GM18907 (cell line): ENCODE measurements around the gene TMEM235.
"Not testable (repeated sequence)": the region's sequence is repeated elsewhere in the genome, so short reads cannot be mapped to it uniquely, and the experiment has no call there.

Experiments
- ATAC-seq: cut with Tn5 transposase; IDR thresholded peaks from one replicate; pipeline ENCODE4 v1.9.1; 2021; ENCODE audit warnings: mild to moderate bottlenecking, moderate library complexity; ENCODE audit not compliant: unreplicated experiment

The TMEM235 gene

GRCh38 chr17:78237401-78238012 lies 6.1 kb downstream of the TMEM235 start:
- ATAC-seq: no peak

GRCh38 chr17:78238823-78239488 lies 7.5 kb downstream of the TMEM235 start:
- no peak for ATAC-seq

GRCh38 chr17:78239489-78239931 lies 8.1 kb downstream of the TMEM235 start:
- ATAC-seq: no peak

DNA sequence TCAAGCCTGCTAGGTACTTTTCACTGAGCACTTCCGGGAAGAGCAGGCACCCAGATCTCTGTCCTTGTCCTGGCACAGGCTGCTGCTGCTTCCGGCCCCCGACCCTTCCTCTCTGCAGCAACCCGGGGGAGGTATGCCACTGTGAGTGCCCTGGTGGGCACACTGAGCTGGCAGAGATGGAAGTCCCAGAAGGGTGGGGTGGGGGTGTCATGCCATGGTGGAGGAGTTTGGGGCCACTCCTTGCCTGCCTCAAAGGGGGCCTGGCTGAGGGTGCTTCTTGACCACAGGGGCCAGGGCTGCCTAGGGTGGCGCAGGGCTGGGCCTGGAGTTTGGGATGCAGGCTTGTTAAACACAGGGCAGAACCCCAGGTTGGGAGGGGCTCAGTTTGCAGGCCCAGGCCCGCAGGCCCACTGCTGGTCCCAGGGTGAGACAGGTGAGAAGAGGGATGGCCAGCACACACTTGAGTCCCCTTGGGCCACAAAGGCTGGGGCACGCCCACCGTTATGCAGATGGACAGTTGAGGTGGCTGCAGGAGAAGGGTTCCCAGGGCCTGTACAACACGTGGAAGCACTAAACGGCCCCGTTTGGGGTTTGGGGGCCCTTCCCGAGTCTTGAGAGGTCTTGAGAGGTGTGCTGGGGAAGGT lies 8.7 kb downstream of the TMEM235 start:
- no peak for ATAC-seq

- ATAC-seq: no peak
Measured at GRCh38 chr17:78240839-78241238, 9.4 kb downstream of the TMEM235 start.

DNA sequence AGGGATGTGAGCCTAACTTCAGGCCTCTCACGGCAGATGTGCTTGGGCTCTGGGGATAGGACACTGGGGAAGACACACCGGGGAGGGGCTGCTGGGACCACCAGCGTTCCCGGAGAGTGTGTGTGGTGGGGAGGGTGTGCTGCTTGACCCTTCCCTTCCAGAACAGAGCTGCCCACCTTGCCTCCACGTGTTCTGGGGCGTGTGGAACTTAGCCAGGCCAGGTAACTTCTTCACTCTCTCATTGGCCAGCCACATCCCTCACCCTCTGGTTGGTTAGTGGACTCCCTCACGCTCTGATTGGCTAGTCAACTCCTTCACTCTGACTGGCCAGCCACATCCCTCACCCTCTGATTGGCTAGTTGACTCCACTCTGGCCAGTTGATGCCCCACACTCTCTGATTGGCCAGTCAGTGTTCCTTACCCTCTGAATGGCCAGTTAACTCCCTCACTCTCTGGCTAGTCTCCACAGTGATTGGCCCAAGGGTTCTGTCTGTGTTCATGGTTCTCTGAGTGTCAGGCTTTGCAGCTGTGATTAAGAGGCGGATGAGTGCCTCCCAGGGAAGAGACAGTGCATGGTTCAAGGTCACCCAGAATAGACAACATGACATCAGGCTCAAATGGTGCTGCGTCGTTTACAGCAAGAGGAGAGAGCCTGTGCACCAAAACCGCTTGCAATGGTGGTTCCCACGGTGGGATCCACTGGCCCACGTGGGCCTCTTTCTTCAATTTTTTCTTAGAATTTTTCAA lies 10.0 kb downstream of the TMEM235 start:
- no peak for ATAC-seq

GRCh38 chr17:78242024-78242742 lies 10.8 kb downstream of the TMEM235 start:
- ATAC-seq: no peak

- ATAC-seq: no peak
Measured at GRCh38 chr17:78247304-78247703, 15.9 kb downstream of the TMEM235 start.

DNA sequence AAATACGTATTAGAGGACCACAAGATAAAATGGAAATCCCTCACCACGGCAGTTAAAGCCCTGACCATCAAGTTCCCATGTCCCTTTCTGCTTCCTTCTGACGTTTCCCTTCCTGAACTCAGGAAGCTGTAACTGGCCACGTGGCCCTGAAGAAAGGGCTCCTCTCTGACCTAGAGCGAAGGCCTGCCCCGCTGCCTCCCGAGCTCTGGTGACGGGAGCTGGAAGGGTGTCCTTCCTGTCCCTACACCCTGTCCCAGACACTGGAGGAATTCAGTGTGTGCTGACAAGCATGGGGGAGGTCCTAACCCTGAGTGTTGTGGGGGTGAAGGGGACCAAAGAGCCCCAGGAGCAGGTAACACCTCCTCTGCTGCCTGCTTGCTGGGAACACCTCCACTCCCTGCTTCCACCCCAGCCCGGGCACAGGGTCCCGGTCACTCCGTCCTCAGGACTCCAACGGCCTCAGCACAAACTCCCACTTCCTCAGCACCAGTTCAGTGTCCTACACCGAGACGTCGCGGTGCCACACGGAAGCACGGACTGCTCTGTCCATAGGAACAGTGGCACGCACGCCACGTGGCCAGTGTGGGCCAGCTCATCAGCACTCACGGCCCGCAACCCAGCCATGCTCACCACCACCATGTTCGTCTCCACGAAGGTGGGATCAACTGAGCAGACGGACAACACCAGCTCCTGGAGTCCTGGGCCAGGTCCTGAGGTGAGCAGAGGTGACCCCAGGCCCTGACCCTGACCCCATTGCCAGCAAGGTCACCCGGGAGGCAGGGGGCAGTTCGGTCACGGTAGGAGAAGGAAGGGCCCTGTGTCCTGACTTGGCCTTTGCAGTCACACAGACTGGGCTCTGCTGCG lies 16.9 kb downstream of the TMEM235 start:
- no peak for ATAC-seq

DNA sequence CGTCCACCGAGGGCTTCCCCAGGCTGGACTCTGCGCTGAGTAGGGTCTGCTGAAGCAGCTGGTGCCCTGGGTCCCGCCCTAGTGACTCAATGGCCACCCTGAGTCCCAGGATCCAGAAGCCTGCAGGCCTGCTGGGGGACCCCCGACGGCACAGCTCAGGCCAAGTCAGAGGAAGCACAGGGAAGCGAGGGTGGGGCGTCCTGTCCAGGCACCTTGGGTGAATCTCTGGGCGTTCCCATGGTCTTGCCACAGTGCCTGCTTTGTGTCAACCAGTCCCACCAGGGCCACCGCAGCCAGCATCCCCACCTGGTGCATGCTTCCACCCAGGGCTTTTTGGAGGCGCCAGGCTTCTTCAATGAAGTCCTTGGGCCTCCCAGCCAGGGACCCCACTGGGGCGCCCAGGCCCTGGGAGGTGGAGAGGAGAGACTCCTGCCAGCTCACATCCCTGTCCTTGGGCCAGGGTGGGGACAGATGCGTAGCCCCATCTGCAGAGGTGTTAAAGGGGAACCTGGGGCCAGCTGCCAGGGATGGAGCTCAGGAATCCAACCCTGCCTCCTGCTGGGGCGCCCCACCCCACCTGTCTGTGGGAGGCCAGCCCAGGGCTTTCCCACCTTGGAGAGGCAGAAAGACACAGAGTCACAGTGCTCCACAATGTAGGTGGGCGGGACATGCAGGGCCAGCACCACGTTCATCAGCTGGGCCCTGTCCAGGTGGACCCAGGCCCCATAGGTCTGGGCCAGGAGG lies 17.8 kb downstream of the TMEM235 start:
- ATAC-seq: no peak

DNA sequence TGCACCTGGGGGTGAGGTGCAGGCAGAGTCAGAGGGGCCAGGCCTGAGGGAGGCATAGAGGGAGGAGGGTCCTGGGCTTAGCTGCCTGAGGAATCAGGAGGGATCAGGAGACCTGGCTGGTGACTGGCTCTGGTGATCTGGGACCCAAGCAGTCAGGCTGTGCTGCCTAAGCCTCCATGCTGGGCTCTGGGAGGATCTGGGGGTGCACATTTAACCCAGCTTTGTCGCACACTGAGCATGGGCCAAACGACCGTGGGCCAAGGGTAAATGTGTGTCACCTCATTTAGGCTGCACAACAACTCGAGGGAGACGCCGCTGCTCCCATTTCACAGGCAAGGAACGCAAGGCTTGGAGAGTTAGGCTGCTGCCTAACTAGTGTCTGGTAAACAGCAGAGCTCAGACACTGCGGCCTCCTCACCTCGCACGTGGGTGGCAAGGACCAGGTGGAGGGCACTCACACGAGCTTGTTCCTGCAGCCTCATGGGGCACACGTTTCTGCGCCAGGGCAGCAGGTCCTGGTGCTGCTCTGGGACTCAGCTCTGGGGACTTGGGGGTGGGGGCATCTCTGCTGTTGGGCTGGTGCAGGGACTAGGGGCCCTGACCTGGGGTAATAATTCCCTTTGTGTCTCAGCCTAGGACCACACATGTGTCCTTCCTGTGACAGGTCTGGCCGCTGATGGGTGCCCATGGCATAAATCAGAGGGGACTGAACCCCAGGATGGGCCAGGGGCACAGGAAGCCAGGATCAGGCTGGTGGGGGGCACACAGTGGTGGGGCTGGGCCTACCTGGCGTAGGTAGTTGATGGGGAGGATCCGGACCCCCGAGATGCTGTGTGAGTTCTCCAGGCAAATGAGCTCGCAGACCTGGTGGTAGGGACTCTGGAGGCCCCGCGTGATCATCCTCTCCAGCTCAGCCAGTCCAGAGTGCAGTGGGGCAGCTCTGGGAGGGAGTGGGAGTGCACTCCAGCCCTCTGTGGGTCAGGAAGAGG lies 18.7 kb downstream of the TMEM235 start:
- no peak for ATAC-seq

DNA sequence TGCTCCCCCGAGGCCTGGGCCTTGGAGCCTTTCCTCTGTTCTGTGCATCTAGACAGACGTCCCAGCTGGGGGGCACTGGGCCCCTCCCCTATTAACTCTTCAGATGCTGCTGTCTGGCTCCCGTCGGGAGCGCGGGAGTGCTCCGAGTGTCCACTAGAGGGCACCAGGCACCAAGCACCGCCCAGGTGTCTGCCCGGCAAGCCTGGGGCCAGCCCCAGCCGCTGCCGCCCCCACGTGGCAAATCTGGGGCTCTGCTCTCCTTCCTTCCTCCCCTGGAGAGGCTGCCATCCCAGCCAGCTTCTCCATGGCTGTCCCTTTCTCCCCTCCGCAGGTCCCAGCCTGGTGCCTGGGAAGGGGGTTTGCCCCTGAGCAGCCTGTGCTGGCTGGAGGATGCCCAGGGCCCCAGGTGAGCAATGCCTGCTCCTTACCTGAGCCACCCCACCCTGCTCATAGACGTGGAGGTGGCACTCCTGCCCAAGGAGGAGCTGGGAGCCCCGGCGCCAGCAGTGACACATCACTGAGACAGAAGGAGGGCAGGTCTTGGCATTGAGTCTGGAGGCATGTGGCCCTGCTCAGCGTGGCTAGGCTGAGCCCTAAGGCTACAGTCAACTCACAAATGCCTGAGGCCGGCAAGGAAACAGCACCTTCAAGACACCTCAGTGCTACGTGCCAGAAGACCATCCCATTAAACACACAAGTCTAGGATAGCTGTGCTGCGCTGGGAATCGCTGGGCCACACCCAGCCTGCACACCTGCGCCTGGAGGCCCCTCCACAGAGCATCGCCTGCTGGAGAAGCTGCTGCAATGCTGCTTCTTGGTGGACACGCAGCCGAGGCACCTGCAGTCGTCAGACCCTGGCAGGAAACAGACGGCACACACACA lies 19.7 kb downstream of the TMEM235 start:
- peak; percentile 51 for ATAC-seq

- ATAC-seq: no peak
Measured at GRCh38 chr17:78251773-78252103, 20.3 kb downstream of the TMEM235 start.

DNA sequence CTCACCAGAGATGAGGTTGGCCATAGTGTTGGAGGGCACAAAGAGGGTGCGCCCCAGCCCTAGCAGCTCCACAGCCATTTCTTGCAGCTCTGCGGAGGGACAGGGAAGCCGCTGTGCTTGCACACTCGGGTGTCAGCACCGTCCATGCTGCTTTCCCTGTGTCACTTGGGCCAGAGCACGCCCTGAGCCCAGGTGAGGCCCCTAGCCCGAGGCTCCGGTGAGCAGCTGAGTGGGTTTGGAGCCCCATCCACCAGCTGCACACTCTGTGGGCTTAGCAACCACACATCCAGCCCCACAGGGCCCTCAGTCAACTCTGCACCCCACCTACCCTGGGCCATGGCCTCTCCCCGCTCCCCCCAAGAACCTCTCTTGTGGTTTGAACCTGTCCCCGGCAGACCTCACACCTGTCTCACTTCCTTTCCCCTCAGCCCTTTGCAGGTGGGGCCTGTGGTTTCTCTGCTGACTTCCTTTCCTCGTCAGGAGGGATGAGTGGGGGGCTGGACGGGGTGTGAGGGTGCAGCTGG lies 20.7 kb downstream of the TMEM235 start:
- ATAC-seq: no peak

- no peak for ATAC-seq
Measured at GRCh38 chr17:78252701-78253635, 21.5 kb downstream of the TMEM235 start.

DNA sequence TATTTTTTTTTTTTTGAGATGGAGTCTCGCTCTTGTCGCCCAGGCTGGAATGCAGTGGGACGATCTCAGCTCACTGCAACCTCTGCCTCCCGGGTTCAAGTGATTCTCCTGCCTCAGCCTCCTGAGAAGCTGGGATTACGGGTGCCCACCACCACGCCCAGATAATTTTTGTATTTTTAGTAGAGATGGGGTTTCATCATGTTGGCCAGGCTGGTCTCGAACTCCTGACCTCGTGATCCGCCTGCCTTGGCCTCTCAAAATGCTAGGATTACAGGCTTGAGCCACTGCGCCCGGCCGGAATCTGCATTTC lies 22.2 kb downstream of the TMEM235 start:
- not testable (repeated sequence) for ATAC-seq
